ENCODE results near the gene TAMM41.
"Not testable (repeated sequence)": the region's sequence is repeated elsewhere in the genome, so short reads cannot be mapped to it uniquely, and the experiment has no call there.

DNA sequence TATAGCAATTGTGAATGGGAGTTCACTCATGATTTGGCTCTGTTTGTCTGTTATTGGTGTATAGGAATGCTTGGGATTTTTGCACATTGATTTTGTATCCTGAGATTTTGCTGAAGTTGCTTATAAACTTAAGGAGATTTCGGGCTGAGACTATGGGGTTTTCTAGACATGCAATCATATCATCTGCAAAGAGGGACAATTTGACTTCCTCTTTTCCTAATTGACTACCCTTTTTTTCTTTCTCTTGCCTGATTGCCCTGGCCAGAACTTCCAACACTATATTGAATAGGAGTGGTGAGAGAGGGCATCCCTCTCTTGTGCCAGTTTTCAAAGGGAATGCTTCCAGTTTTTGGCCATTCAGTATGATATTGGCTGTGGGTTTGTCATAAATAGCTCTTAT, 17.1 kb upstream of the TAMM41 start:
- TF ChIP-seq ARNT (IDR thresholded peaks at IDR 0.05); CTBP1 (IDR thresholded peaks at IDR 0.05; ENCODE audit: borderline replicate concordance); SP1 (IDR thresholded peaks at IDR 0.05); SUZ12 (IDR thresholded peaks at IDR 0.05); HDGF (IDR thresholded peaks at IDR 0.05; ENCODE audit: borderline replicate concordance); TARDBP (IDR thresholded peaks at IDR 0.05); LEF1 (IDR thresholded peaks at IDR 0.05; ENCODE audit: borderline replicate concordance); FOXA1 (IDR thresholded peaks at IDR 0.05); BHLHE40 (IDR thresholded peaks at IDR 0.05; ENCODE audit: borderline replicate concordance); L3MBTL2 (conservative IDR thresholded peaks at IDR 0.05); ELF4 (IDR thresholded peaks at IDR 0.05): not testable (repeated sequence)

Measured in HEK293T (cell line).